Measurements from ENCODE around the gene PLSCR5.

The PLSCR5 gene

DNA sequence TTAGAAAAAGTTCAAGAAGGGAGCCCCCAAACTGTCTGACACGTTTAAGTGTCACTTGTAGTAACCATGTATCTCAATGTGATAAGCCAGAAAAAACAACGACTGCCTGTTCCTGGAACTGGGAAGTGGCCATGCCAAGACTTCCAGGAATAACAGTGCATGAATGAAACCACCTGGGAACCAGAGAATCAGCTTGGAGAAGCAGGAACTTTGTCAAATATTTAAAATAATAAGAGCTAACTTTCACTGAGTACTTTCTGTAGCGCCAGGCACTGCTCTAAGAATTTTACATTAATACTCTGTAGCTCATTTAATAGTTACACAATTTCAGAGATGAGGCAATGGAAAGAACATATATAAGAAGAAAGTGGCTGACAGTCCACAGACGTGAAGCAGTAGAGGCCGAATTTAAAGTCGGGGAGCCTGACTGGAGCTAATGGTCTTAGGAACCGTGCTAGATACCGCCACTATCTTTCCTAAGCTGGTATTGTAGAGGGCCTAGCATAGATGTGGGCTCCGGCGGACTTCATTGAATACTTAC, 61.6 kb downstream of the PLSCR5 start:
- Histone ChIP-seq H3K27me3 (replicated peaks) (no peaks in the 10 kb centered on the region), H3K4me3 (ENCODE audit: low read depth, low read length) (peak overlapping the region; percentile 88), H3K27ac (peak overlapping the region; percentile 80), H3K36me3 (replicated peaks) (no peaks in the 10 kb centered on the region)
- in situ Hi-C loops (cut with HindIII; ENCODE audit: low pct_ligation_motif_present, low sequenced_read_pairs) = no loop called here
- TF ChIP-seq, protein P1, sequence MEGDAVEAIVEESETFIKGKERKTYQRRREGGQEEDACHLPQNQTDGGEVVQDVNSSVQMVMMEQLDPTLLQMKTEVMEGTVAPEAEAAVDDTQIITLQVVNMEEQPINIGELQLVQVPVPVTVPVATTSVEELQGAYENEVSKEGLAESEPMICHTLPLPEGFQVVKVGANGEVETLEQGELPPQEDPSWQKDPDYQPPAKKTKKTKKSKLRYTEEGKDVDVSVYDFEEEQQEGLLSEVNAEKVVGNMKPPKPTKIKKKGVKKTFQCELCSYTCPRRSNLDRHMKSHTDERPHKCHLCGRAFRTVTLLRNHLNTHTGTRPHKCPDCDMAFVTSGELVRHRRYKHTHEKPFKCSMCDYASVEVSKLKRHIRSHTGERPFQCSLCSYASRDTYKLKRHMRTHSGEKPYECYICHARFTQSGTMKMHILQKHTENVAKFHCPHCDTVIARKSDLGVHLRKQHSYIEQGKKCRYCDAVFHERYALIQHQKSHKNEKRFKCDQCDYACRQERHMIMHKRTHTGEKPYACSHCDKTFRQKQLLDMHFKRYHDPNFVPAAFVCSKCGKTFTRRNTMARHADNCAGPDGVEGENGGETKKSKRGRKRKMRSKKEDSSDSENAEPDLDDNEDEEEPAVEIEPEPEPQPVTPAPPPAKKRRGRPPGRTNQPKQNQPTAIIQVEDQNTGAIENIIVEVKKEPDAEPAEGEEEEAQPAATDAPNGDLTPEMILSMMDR (IDR thresholded peaks at IDR 0.05; ENCODE audit: low read depth, low read length, missing control alignments) = no peak
- no peak for DNase-seq

DNA sequence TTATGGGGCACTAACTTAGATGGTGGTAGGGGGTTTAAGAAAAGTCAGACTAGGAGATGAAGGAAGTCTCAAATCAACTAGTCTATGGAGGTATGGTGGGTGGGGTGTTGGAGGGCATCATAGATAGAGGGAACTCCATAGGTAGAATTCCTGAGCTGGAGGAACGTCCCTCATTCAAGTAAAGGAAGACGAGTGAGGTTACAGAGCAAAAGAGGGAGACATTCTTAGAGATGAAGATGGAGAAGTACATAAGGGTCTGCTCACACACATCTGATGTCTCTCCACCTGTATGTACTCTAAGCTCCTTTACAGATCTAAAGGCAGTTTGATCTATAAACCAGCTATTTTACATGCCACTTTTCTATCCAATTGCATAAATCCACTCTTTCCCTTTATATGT, 62.2 kb downstream of the PLSCR5 start:
- H3K27ac ChIP-seq = no peak overlapping the region
- no peaks in the 10 kb centered on the region for H3K36me3 ChIP-seq (replicated peaks)
- TF ChIP-seq, protein P1 (IDR thresholded peaks at IDR 0.05; ENCODE audit: low read depth, low read length, missing control alignments) = no peak
- H3K27me3 ChIP-seq (replicated peaks) = no peaks in the 10 kb centered on the region
- DNase-seq = no peak
- in situ Hi-C loops (cut with HindIII; ENCODE audit: low pct_ligation_motif_present, low sequenced_read_pairs) = no loop called here
- H3K4me3 ChIP-seq (ENCODE audit: low read depth, low read length) = peak overlapping the region; percentile 88

DNA sequence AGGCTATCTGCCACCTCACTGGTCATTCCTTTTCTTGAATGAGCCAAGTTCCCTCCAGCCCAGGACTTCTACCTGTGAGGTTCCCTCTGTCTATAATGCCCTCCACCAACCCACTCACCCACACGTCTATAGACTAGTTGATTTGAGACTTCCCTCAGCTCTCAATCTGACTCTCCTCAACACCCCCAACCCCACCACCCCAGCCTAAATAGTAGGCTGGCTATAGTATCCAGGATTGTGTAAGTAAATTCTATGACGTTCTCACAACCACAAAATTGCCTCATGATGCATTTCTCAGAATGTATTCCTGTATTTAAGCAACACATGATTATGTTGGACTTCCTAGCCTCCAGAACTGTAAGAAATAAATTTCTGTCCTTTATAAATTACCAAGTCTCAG, 63.0 kb downstream of the PLSCR5 start:
- no peak for DNase-seq
- TF ChIP-seq, protein P1 (IDR thresholded peaks at IDR 0.05; ENCODE audit: low read depth, low read length, missing control alignments) = no peak
- Histone ChIP-seq H3K27me3 (replicated peaks) (no peaks in the 10 kb centered on the region), H3K4me3 (ENCODE audit: low read depth, low read length) (peak overlapping the region; percentile 0), H3K27ac (no peak overlapping the region), H3K36me3 (replicated peaks) (no peaks in the 10 kb centered on the region)
- in situ Hi-C loops (cut with HindIII; ENCODE audit: low pct_ligation_motif_present, low sequenced_read_pairs) = no loop called here

DNA sequence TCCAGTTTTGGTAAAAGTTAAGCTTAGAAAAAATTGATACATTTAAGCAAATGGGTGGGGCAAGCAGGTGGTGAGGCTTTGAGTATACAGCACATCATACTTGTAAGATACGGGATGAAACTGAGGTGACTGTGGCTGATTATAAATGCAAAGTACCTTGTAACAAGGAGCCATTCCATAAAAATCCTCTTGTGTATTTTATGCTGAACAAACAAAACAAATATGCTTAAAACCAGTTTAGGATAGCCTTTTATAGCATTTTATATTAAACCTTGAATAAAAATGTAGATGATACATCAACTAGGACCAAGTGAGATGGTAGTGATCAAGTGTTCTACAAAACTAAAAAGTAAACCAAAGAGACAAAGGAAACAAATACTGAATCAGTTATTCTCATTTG, 64.2 kb downstream of the PLSCR5 start:
- TF ChIP-seq, protein P1 (IDR thresholded peaks at IDR 0.05; ENCODE audit: low read depth, low read length, missing control alignments) = no peak
- Histone ChIP-seq H3K27ac (no peak overlapping the region), H3K36me3 (replicated peaks) (no peaks in the 10 kb centered on the region), H3K27me3 (replicated peaks) (no peaks in the 10 kb centered on the region), H3K4me3 (ENCODE audit: low read depth, low read length) (no peak overlapping the region)
- DNase-seq = no peak
- in situ Hi-C loops (cut with HindIII; ENCODE audit: low pct_ligation_motif_present, low sequenced_read_pairs) = no loop called here

DNA sequence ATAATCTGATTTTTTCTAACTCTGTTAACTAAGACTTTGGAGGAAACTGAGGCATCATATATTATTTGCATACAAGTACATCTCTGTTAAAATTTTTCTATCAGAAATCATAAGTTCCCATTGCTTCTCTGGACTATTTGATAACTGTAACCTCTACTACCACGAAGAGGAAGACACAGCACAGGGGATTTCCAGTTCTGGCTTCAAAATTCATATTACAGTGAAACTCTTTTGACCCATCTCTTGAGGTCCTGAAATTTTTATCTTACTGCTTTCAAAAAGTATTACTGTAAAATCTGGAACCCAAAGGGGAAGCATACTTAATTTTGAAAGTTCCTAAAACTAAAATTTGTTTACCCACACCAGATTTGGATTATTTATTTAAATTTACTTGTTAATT, 64.9 kb downstream of the PLSCR5 start:
- no peak for DNase-seq
- H3K27ac ChIP-seq = no peak overlapping the region
- TF ChIP-seq, protein P1 (IDR thresholded peaks at IDR 0.05; ENCODE audit: low read depth, low read length, missing control alignments) = no peak
- no peaks in the 10 kb centered on the region for H3K27me3 ChIP-seq (replicated peaks)
- H3K36me3 ChIP-seq (replicated peaks) = no peaks in the 10 kb centered on the region
- H3K4me3 ChIP-seq (ENCODE audit: low read depth, low read length) = no peak overlapping the region
- in situ Hi-C loops (cut with HindIII; ENCODE audit: low pct_ligation_motif_present, low sequenced_read_pairs) = no loop called here

DNA sequence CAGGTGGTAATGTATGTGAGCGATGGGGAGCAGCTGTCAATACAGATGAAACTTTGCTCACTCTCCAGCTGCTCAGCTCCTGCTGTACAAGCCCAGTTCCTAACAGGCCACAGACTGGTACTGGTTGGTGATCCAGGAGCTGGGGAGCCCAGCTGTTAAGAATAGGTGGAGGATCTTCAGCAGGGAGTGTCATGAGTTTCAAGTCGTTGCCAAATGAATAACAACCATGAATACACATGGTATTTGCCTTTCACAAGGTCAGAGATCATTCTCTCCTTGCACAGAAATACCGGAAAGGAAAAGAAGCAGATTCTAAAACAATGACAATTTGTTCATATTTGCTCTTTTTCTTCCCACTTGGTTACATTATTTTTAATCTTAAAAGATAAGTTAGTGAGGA, 65.8 kb downstream of the PLSCR5 start:
- TF ChIP-seq, protein P1 (IDR thresholded peaks at IDR 0.05; ENCODE audit: low read depth, low read length, missing control alignments) = no peak
- no peak overlapping the region for H3K27ac ChIP-seq
- in situ Hi-C loops (cut with HindIII; ENCODE audit: low pct_ligation_motif_present, low sequenced_read_pairs) = no loop called here
- no peak overlapping the region for H3K4me3 ChIP-seq (ENCODE audit: low read depth, low read length)
- DNase-seq = no peak
- no peaks in the 10 kb centered on the region for H3K36me3 ChIP-seq (replicated peaks)
- H3K27me3 ChIP-seq (replicated peaks) = no peaks in the 10 kb centered on the region

Data from brain microvascular endothelial cell (primary cell).